H1 (cell line): ENCODE results near the gene DGKI. TPM values are rescaled to one million over a fixed set of nuclear protein-coding genes. Genes with fewer than 3 reads are reported as not detected.

ENCODE experiments used
- ASH2L ChIP-seq: fragments of 200-600, 300-600 bp; sonication (generic); IDR thresholded peaks from one replicate; pipeline ENCODE4 v1.7.1; 2017; ENCODE audit warnings: low read length
- ATF3 ChIP-seq: IDR thresholded peaks from 2 replicates; pipeline ENCODE4 v1.6.1; 2011; ENCODE audit warnings: low read depth, mild to moderate bottlenecking, low read length; ENCODE audit not compliant: insufficient read depth
- CHD2 ChIP-seq: IDR thresholded peaks from 2 replicates; pipeline ENCODE4 v1.6.1; 2012; ENCODE audit warnings: low read length, improper control_type of control experiment
- CREB1 ChIP-seq: IDR thresholded peaks from 2 replicates; pipeline ENCODE4 v1.6.1; 2012; ENCODE audit warnings: inconsistent platforms
- CTBP2 ChIP-seq: IDR thresholded peaks from 2 replicates; pipeline ENCODE4 v1.7.0; 2011; ENCODE audit warnings: borderline replicate concordance, mild to moderate bottlenecking, moderate library complexity, mixed read lengths, low read length; ENCODE audit not compliant: insufficient read depth, insufficient read length
- EZH2 ChIP-seq: fragments of 200-600 bp; sonication (generic); IDR thresholded peaks from 2 replicates; pipeline ENCODE4 v1.7.1; 2012; ENCODE audit warnings: low read depth, mild to moderate bottlenecking, moderate library complexity, low read length, inconsistent platforms; ENCODE audit not compliant: severe bottlenecking
- KDM1A ChIP-seq: fragments of 200-600, 300-600 bp; sonication (generic); IDR thresholded peaks from 2 replicates; pipeline ENCODE4 v1.7.1; 2016; ENCODE audit warnings: mild to moderate bottlenecking, low read length, borderline replicate concordance
- KDM4A ChIP-seq: IDR thresholded peaks from one replicate; pipeline ENCODE4 v1.7.1; 2012; ENCODE audit warnings: low read depth, mild to moderate bottlenecking, moderate library complexity, low read length, inconsistent platforms; ENCODE audit not compliant: severe bottlenecking
- RBBP5 ChIP-seq: IDR thresholded peaks from 2 replicates; pipeline ENCODE4 v1.7.1; 2012; ENCODE audit warnings: low read depth, mild to moderate bottlenecking, inconsistent platforms, low read length, moderate library complexity, borderline replicate concordance
- SIX5 ChIP-seq: IDR thresholded peaks from 2 replicates; pipeline ENCODE4 v1.6.1; 2011; ENCODE audit warnings: mild to moderate bottlenecking, low read depth, low read length
- SP1 ChIP-seq: IDR thresholded peaks from 2 replicates; pipeline ENCODE4 v1.6.1; 2011; ENCODE audit warnings: low read depth, low read length
- ZNF274 ChIP-seq: IDR thresholded peaks from 2 replicates; pipeline ENCODE4 v1.7.0; 2012; ENCODE audit warnings: low read length, borderline replicate concordance; ENCODE audit errors: extremely low read depth
- polyA plus RNA-seq, 7 experiments: library from polyadenylated mRNA; depleted of rRNA in 3 of 7; stranded (reverse) in 5 of 7; unstranded in 2 of 7; fragments of >200 nt in 5 of 7; fragments of 200-250 nt in 2 of 7; gene quantifications; 1 replicate in 5 of 7; 2 replicates in 1 of 7; 4 replicates in 1 of 7; pipeline versions ENCODE4 v1.2.1 to v1.2.3, GENCODE V29; 2011 to 2013; ENCODE audit warnings: missing spikeins in 2 of 7, mixed read lengths in 2 of 7
- total RNA-seq: library from RNA; stranded (reverse); fragmentation: NEBNext Ultra II Directional; extraction: Animal tissue kit (Norgen Biotek cat#: 25700); gene quantifications from 2 replicates; pipeline ENCODE4 v1.2.1, GENCODE V29; 2021

The DGKI gene
- total and polyA plus RNA-seq, 2 of the 8 experiments (the other 6 are each of a cell fraction or from before 2014, with no cell fraction given) = 0.20 to 0.71 TPM

DNA sequence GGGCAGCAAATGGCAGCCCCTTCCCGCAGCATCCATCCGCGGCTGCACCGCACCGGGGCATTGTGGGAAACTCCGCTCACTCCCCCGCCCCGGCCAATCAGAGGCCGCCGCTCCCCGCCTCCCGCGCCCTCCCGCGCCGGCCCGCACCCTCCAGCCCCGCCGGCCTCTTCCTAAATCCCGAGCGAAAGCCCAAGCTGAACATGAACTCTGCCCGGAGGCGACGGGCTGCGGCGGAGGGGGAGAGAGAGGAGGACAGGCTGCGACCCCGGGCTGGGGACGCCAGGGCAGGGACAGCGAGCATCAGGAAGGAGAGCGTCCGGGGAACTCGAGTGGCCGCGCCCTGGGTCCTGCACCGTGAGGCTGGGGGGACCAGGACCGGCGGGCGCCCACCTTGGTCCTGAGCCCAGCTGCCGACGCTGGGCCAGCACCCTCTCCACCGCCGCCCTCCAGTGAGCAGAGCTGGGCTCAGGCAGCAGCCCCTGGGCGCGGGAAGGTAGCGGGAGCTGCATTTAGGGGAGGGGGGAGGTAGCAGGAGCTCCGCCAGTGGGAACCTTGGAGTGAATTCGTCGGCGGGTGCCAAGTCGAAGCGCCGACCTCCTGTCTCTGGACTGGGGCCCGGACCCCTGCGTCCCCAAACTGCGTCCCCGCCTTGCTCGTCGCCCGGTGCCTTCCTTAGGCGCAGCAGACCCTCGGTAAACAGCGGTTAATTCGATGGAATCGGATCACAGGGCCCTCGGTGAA lies at the start of gene DGKI (continued):
- TF ChIP-seq ASH2L (peak; percentile 72), ATF3 (no peak), CHD2 (no peak), SP1 (no peak), RBBP5 (peak; percentile 85), EZH2 (peak; percentile 71), CREB1 (no peak), CTBP2 (no peak), ZNF274 (no peak), KDM1A (peak; percentile 88; the same call in 1 of the 2 replicates), SIX5 (no peak), KDM4A (peak; percentile 94)
